B cell (primary cell): ENCODE measurements around the gene CMIP.

Source experiments
- CTCF ChIP-seq: fragments of 200-600 bp; IDR thresholded peaks from one replicate; pipeline ENCODE4 v1.8.0; 2022; ENCODE audit warnings: antibody characterized with exemption, mild to moderate bottlenecking
- EZH2 ChIP-seq: IDR thresholded peaks from 2 replicates; pipeline ENCODE4 v1.6.1; 2012; ENCODE audit warnings: borderline replicate concordance, low read depth, mild to moderate bottlenecking, moderate library complexity, low read length; ENCODE audit not compliant: insufficient read depth, poor library complexity, severe bottlenecking

- TF ChIP-seq CTCF = no peak
- no peak for TF ChIP-seq EZH2
Measured at GRCh38 chr16:81624403-81624759, 179.8 kb downstream of the CMIP start.
